ENCODE data around the gene RPS18. TPM values are rescaled to one million over a fixed set of nuclear protein-coding genes. Genes with fewer than 3 reads are reported as not detected.

RPS18 gene
- total and polyA plus RNA-seq, 10 of the 15 experiments (the other 5 are each of a cell fraction or from before 2014, with no cell fraction given): 4,228 to 20,828 (median 7,406) TPM

DNA sequence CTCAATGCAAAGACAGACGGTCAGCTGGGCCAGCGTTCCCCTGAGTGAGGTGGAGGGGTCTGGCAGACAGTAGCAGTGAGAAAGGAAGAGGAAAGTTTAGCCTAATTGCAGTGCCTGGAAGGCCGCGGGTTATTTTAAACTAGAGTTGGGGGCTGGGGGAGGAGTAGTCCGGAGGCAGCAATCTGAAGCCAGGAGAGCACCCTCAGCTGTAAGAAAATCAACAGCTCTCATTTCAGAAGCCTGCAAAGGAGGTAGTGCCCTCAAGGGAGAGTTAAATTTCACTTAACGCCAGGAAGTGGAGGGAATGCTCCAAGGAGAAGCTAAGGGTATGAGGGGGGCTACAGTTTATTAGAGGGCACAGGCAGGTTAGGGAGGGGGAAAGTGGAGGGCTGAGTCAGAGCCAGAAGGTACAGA is 36.6 kb upstream of the RPS18 start:
- no peak overlapping the region for H3K9ac ChIP-seq (ENCODE audit: control insufficient read depth, insufficient read depth, low read length)
- no peak for FAIRE-seq
- no peaks in the 10 kb centered on the region for H3K9me3 ChIP-seq (replicated peaks; ENCODE audit: control insufficient read depth, insufficient read depth, low read length)
- no peaks in the 10 kb centered on the region for H3K4me1 ChIP-seq (ENCODE audit: control insufficient read depth, insufficient read depth, low read length)
- no peak overlapping the region for H3K27ac ChIP-seq (ENCODE audit: control insufficient read depth, insufficient read depth)
- BruUV-seq (replicated peaks): no TSS peak
- H4K20me1 ChIP-seq (ENCODE audit: control insufficient read depth, insufficient read depth): no peaks in the 10 kb centered on the region
- no peaks in the 10 kb centered on the region for H3K36me3 ChIP-seq (ENCODE audit: control insufficient read depth in 2 of 2, insufficient read depth in 2 of 2, low read length in 1 of 2)
- WGBS (ENCODE audit: insufficient coverage, insufficient replicate concordance, low lambda C conversion rate, missing lambda C conversion rate): 19% methylated on average over 6 of the region's 6 CpGs
- no peak for ATAC-seq
- DNase-seq (ENCODE audit: low read depth, low spot score): no peak
- H2AFZ ChIP-seq (ENCODE audit: control insufficient read depth, low read depth, low read length): no peak overlapping the region
- in situ Hi-C loops (cut with MboI) (no loop called here), intact Hi-C loops (cut with micrococcal nuclease; ENCODE audit: unreplicated experiment) (no loop called here)
- peaks cover 2 to 3% of the 10 kb centered on the region in 2 experiments; a peak in 2 of 4 replicates for H3K27me3 ChIP-seq (replicated peaks in 1 of 2; ENCODE audit: control insufficient read depth in 2 of 2, insufficient read depth in 2 of 2, low read length in 1 of 2)
- RAD21 ChIA-PET (ENCODE audit: unreplicated experiment): interaction anchor here (2.6 kb wide), 1 partner anchor 14 kb away, joined by 6 read pairs; no protein-coding TSS in a partner anchor
- no peak overlapping the region for H3K4me3 ChIP-seq
- SMC1A ChIA-PET (ENCODE audit: uncharacterized antibody, unreplicated experiment): no interaction called here
- H3K4me2 ChIP-seq (ENCODE audit: control insufficient read depth, insufficient read depth): no peak overlapping the region
- H3K79me2 ChIP-seq (ENCODE audit: control insufficient read depth, insufficient read depth, low read length): no peaks in the 10 kb centered on the region
- CTCF ChIA-PET: interaction anchor here (0.6 to 1.8 kb wide), 3 partner anchors 13 to 109 kb away, joined by 3 to 6 read pairs (median 4); no protein-coding TSS in a partner anchor
- POLR2A ChIA-PET: interaction anchor here (1.5 kb wide), 1 partner anchor 26 kb away, joined by 5 read pairs; the partner anchor contains the start of gene RING1
- TF ChIP-seq GABPA (IDR thresholded peaks at IDR 0.05; ENCODE audit: low read depth) (no peak), MYC (IDR thresholded peaks at IDR 0.05; ENCODE audit: insufficient read depth, insufficient read length, insufficient replicate concordance, low read length, severe bottlenecking) (no peak), NRF1 (conservative IDR thresholded peaks at IDR 0.05; ENCODE audit: low read depth, low read length) (no peak), CBFB (IDR thresholded peaks at IDR 0.05; ENCODE audit: low read depth) (no peak), NR2C2 (IDR thresholded peaks at IDR 0.05; ENCODE audit: borderline replicate concordance, control insufficient read depth, insufficient read length, low read depth) (no peak), BRCA1 (IDR thresholded peaks at IDR 0.05; ENCODE audit: low read depth, low read length) (no peak), BMI1 (IDR thresholded peaks at IDR 0.05; ENCODE audit: borderline replicate concordance) (no peak), RBBP5 (conservative IDR thresholded peaks at IDR 0.05) (no peak), TARDBP (IDR thresholded peaks at IDR 0.05; ENCODE audit: borderline replicate concordance) (no peak), NFYA (IDR thresholded peaks at IDR 0.05; ENCODE audit: borderline replicate concordance, low read depth, low read length) (no peak), SRF (IDR thresholded peaks at IDR 0.05; ENCODE audit: low read depth in 2 of 2, low read length in 2 of 2) (no peak), EGR1 (IDR thresholded peaks at IDR 0.05; ENCODE audit: borderline replicate concordance in 1 of 2, low read depth in 2 of 2, low read length in 2 of 2) (no peak), SP1 (IDR thresholded peaks at IDR 0.05; ENCODE audit: low read depth, low read length) (no peak), EZH2 (IDR thresholded peaks at IDR 0.05; ENCODE audit: borderline replicate concordance, control insufficient read depth, low read depth, low read length) (no peak), NR2C1 (IDR thresholded peaks at IDR 0.05) (no peak)
- TF ChIP-seq, protein P1, sequence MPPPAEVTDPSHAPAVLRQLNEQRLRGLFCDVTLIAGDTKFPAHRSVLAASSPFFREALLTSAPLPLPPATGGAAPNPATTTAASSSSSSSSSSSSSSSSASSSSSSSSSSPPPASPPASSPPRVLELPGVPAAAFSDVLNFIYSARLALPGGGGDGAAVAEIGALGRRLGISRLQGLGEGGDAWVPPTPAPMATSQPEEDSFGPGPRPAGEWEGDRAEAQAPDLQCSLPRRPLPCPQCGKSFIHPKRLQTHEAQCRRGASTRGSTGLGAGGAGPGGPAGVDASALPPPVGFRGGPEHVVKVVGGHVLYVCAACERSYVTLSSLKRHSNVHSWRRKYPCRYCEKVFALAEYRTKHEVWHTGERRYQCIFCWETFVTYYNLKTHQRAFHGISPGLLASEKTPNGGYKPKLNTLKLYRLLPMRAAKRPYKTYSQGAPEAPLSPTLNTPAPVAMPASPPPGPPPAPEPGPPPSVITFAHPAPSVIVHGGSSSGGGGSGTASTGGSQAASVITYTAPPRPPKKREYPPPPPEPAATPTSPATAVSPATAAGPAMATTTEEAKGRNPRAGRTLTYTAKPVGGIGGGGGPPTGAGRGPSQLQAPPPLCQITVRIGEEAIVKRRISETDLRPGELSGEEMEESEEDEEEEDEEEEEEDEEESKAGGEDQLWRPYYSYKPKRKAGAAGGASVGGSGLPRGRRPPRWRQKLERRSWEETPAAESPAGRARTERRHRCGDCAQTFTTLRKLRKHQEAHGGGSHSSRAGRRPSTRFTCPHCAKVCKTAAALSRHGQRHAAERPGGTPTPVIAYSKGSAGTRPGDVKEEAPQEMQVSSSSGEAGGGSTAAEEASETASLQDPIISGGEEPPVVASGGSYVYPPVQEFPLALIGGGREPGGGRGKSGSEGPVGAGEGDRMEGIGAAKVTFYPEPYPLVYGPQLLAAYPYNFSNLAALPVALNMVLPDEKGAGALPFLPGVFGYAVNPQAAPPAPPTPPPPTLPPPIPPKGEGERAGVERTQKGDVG (CRISPR knock-in tag; IDR thresholded peaks at IDR 0.05): no peak
- TF ChIP-seq, protein P2, sequence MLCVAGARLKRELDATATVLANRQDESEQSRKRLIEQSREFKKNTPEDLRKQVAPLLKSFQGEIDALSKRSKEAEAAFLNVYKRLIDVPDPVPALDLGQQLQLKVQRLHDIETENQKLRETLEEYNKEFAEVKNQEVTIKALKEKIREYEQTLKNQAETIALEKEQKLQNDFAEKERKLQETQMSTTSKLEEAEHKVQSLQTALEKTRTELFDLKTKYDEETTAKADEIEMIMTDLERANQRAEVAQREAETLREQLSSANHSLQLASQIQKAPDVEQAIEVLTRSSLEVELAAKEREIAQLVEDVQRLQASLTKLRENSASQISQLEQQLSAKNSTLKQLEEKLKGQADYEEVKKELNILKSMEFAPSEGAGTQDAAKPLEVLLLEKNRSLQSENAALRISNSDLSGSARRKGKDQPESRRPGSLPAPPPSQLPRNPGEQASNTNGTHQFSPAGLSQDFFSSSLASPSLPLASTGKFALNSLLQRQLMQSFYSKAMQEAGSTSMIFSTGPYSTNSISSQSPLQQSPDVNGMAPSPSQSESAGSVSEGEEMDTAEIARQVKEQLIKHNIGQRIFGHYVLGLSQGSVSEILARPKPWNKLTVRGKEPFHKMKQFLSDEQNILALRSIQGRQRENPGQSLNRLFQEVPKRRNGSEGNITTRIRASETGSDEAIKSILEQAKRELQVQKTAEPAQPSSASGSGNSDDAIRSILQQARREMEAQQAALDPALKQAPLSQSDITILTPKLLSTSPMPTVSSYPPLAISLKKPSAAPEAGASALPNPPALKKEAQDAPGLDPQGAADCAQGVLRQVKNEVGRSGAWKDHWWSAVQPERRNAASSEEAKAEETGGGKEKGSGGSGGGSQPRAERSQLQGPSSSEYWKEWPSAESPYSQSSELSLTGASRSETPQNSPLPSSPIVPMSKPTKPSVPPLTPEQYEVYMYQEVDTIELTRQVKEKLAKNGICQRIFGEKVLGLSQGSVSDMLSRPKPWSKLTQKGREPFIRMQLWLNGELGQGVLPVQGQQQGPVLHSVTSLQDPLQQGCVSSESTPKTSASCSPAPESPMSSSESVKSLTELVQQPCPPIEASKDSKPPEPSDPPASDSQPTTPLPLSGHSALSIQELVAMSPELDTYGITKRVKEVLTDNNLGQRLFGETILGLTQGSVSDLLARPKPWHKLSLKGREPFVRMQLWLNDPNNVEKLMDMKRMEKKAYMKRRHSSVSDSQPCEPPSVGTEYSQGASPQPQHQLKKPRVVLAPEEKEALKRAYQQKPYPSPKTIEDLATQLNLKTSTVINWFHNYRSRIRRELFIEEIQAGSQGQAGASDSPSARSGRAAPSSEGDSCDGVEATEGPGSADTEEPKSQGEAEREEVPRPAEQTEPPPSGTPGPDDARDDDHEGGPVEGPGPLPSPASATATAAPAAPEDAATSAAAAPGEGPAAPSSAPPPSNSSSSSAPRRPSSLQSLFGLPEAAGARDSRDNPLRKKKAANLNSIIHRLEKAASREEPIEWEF (IDR thresholded peaks at IDR 0.05; ENCODE audit: insufficient replicate concordance, low read depth, low read length): no peak
